GM21737 (cell line): Measurements from ENCODE around the gene XPO6.

Experiments used
- ATAC-seq: cut with Tn5 transposase; IDR thresholded peaks from one replicate; pipeline ENCODE4 v1.9.1; 2021; ENCODE audit warnings: mild to moderate bottlenecking, moderate library complexity; ENCODE audit not compliant: unreplicated experiment

XPO6 gene

DNA sequence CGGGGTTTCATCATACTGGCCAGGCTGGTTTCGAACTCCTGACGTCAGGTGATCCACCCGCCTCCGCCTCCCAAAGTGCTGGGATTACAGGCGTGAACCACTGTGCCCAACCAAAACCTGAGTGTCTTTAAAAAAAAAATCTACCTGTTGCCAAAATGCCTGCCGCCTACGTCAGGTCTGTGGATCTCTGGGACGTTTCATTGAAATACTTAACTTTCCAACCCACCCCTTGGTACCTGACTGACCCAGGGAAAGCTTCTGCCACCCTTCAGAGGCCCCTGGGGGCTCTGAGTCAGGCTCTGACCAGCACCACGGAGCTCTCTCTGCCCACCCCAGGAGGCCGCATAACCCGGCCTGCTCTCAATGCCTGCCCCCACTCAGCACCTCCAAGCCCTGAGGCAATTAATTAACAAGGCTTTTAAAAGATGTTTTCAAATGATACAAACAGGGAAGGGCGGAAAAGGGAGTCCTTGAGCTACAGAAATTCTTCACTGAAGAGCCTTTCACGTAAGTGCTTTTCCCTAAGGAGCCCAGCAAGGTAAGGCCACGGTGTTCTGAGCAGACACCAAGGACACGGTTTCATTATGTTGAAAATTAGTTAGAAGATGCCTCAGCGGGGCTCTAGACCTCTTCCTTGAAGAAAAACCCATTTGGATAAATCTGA is 118.9 kb downstream of the XPO6 start:
- no peak for ATAC-seq

DNA sequence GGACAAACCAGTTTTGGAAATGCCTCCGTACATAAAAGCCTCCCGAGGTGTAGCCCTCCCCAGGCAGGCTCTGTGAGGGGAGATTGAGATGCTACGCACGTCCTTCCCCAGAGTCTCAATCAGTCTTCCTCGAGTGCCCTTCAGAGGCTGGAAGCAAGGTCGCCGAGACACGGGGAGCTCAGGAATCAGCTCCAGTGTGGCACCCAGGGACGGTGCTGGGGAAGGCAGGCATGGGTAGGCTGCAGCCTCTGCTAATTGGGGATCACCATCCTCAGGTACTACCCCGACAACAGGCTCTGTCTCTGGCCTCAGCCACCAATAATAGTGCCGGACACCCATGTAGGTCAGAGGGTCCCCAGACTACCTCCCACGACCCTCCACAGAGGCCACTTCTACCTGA is 120.1 kb downstream of the XPO6 start:
- ATAC-seq: no peak

DNA sequence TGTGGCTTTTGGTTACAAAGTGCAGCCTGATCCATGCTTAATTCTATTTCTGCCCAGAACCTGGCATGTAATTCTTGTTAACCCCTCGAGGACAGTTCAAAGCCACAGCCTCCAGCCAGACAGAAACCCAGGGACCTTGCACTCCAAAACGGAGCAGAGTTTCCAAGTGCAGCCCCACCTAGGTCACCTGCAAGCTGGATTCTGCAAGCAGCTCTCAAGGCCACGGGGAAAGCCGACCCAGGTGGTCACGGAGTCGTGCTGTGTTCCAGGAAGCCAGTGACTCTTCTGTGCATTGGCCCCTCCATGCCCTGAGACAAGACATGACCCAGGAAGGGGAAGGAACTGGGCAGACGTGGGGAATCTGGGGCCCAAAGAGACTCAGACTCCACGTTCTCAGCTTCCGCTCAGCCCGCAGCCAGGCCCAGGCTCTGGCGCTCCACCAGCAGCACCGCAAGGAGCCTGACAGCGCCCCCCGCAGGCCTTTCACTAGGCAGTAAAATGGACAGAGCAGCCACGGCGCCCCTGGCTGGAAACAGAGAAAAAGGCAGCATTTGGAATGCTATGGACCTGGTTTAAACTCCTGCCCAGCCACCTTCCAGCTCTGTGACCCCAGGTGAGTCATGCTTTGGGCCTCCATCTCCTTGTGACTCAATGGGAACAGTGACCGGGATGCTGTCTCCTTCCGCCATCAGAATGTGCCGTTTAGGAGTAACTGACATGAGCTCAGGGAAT is 121.0 kb downstream of the XPO6 start:
- ATAC-seq: no peak

DNA sequence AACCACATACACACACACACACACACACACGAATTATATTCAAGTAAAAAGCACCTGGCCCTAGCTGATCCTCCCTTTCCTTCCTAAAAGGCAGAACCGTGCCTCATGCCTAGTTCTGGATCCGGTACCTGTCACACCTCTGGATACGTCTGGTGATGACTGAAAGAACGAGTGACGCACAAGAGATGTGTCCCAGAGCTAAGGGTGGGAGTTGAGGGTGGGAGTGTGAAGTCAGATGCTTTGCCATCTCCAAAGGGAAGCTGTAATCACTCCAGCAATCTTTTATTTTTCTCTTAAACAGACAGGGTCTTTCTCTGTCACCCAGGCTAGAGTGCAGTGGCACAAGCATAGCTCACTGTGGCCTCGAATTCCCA is 121.8 kb downstream of the XPO6 start:
- no peak for ATAC-seq

DNA sequence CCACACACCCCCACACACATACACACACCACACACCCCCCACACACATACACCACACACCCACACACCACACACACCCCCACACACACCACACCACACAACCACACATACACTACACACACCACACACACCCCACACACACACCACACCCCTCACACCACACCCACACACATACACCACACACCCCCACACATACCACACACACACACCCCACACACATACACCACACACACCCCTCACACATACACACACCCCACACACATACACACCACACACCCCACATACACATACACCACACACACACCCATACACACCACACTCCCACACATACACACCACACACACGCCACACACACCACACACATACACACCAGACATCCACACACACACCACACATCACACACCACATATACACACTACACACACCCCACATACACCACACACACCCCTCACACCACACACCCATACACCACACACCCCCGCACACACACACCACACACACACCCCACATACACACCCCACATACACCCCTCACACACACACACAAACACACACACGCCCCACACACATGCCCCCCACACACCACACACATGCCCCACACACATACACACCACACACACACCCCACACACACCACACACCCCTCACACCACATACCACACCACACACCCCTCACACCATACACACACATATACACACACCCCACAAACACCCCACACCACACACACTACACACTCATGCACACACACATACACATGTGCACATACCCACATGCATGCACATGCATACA is 122.4 kb downstream of the XPO6 start:
- no peak for ATAC-seq

DNA sequence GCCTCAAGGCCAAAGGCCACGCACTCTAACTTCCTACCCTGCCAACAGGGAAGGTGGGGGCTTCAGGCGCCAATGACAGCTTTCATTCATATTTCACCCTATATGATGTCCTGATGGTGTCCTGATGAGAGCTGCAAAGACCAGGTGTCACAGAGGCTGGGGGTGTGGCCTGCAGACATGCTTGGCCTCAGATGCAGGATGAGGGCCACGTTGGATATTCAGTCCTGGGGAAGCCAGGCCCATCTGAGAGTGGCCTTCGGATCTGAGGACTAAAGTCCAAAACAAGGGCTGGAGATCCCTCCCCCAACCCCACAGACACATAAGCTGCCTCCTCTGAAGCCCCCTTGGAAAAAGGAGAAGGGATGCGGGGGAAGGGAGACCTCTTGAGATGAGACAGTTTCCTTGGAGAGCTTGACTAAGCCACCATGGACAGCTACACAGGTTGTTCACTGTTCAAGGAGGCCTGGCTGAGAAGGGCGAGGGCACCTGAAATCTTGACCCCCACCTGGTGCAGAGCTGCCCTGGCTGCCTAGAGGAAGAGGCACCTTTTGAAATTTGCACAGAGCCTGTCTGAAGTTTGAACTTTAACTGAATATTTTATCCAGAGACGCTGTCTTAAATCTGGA is 124.0 kb downstream of the XPO6 start:
- ATAC-seq: no peak

DNA sequence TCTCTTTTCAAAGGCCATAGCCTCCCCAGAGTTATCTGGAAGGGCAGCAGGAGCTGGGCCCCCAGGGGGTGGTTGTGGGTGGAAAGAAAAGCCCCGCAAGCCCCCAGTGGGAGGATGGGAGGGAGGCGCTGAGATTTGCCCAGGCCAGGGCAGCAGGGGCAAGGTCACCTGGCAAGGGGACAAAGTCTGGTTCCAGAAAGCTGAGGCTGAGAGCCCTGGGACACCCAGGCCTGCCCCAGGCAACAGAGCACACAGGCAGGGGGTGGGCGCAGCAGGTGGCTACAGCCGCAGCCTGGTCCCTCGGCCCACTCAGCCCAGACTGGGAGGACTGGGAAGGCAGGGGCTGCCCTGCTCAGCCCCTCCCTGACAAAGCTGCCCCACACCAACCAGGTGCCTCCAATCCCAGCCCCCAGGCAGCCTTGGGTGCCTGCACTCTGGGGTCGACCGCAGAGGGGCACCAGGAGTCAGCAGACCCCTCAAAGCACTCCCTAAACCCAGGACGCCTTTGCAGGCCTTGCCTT is 124.6 kb downstream of the XPO6 start:
- ATAC-seq: no peak

DNA sequence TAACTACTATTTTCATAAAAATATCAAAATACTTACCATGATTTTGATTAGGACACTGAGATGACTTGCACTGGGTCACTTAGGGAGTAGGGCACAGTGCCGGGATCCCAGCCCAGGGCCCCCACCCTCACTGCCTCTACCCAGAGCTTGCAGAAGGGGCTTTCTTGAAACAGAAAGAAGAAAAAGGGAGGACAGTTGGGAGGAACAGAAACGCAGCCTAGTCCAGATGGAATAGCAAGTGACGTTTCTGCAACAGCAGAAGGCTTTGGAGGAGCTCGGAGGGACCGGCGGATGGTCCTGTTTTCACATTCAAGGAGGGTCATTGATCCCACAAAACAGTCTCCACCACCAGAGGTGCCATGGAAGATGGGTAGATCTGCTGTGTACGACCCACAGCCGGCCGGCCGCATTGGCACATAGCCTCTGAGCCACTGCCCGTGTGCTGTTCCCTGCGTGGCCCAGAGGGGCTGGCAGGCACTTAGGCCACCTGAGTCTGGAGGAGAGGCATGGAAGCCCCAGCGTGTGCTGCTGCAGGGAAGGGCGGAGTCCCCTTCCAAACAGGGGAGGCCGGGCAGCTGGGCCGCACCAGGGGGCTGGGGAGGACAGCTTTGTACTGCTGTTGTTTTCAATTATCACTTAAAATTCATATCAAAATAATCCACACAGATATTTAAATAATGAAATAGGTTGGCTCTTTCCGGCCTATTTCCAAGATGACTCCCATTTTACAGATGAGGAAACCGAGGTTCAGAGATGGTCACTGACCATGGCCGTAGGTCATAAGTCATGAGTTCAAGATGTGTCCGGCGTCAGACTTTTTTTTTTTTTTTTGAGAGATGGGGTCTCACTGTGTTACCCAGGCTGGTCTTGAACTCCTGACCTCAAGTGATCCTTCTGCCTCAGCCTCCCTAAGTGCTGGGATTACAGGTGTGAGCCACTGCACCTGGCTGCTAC is 125.3 kb downstream of the XPO6 start:
- ATAC-seq: no peak

DNA sequence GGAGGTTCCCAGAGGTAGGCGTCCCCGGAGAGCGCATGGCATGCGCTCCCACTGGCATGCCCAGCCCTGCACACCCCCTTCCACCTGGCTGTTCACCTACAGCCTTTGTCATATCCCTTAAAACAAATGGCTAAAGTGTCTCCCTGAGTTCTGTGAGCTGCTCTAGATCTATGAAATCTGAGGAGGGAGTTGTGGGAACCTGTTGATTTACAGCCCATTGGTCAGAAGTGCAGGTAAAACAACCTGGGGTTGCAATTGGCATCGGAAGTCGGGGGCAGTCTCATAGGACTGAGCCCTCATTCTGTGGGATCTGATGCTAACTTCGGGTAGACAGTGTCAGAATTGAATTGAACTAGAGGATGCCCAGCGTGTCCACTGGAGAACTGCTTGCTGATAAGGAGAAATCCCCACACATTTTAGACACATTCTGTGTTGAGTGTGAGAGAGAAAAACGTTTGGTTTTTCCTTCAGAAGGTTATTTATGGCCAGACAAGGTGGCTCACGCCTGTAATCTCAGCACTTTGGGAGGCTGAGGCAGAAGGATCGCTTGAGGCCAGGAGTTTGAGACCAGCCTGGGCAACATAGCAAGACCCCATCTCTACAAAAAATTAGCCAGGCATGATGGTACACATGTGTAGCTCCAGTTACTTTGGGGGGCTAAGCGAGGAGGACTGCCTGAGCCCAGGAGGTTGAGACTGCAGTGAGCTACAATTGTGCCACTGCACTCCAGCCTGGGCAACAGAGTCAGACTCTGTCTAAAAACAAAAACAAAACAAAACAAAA is 126.2 kb downstream of the XPO6 start:
- ATAC-seq: no peak

DNA sequence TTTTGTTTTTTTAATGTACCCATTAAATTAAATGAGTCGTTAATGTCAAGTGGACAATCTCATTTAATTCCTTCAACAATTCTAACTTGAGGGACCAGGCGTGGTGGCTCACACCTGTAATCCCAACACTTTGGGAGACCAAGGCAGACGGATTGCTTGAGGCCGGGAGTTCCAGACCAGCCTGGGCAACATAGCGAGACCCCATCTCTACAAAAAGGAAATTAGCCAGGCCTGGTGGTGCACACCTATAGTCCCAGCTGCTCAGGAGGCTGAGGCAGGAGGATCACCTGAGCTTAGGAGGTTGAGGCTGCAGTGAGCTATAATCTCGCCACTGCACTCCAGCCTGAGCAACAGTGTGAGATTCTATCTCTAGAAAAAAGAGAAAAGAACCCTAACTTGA is 127.6 kb downstream of the XPO6 start:
- no peak for ATAC-seq

DNA sequence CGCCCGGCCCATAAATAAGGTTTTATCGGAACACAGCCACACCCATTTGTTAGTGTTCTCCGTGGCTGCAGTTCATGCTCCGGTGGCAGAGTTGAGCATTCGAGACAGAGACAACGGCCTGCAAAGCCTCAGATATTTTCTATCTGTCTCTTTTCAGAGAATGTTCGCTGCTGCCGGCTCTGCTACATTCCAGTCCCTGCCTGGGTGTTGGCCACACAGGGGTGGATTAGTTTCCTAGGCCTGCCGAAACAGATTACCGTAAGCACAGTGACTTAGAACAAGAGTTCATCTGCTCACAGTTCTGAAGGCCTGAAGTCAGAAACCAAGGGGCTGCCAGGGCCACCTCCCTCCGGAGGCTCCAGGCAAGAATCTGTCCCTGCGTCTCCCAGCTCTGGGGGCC is 129.1 kb downstream of the XPO6 start:
- no peak for ATAC-seq

DNA sequence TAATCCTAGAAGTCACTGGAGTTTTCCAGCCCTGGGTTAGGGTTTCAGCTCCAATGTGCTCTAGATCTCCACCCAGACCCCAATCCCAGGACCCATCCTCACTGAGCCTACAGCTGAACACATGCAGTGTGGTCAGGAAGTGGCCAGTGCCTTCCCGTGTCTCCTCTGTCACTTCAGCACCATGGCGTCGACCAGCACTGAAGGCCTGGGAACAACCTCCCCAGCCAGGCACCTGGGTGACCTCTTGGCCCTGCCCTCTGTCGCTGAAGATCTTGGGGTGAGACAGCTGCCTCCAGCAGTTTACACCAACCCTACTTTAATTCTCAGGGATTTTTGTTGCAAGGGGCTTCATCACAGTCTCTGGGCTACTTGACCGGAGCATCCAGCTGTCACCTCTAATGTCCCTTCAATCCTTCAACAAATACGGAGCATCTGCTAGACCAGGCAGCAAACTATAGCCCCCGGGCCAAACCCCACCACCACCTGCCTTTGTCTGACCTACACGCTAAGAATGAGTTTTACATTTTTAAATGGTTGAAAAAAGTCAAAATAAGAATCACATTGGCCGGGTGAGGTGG is 130.3 kb downstream of the XPO6 start:
- no peak for ATAC-seq

DNA sequence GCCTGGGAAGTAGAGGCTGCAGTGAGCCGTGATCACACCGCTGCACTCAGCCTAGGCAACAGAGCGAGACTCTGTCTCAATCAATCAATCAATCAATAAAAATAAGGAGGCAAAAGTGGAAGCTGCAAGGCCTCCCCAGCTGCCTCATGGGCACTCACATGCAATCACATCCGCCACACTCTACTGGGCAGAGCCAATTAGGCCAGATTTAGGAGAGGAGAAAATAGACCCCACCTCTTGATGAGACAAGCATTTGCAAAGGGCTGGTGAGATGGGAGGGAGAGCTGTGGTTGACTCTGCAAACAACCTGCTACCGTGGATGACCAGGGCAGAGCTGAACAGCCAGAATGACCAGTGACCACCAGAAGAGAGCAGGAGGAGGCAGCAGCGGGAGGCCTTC is 133.5 kb downstream of the XPO6 start:
- ATAC-seq: no peak

DNA sequence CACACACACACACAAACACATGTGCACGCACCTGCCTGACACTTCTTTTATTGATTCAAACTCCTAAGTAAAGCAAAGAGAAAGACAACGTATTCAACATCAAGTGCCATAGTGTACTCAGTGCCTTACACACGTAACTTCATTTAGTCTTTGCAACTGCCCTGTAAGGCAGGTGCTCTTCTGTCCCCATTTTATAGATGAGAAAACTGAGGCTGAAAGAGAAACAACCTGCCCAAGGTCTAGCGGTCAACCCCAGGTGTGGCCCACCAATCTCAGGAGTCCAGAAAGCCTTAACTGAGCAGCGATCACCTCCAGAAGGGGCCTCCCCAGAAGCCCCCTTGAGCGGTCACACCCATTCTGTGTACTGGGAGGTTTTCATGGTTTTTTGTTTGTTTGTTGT is 137.9 kb downstream of the XPO6 start:
- no peak for ATAC-seq

DNA sequence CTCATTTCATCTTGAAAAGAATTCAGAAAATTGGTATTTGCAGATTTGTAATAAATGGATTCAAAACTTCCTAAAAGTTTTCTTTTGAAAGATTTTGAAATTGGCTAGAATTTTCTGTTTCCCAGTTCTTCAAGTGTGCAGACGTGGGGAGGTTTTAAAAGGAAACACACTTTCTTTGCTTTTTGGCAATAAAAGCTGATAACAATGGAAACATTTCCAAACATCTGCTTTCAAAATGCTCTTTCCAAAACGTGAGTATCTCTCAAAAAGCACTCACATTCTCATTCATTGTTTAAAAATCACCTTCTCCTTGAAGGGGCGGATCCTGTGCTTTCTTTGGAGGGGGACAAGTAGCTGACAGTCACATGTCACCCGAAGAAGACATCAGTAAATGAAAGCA is 139.7 kb downstream of the XPO6 start:
- no peak for ATAC-seq

DNA sequence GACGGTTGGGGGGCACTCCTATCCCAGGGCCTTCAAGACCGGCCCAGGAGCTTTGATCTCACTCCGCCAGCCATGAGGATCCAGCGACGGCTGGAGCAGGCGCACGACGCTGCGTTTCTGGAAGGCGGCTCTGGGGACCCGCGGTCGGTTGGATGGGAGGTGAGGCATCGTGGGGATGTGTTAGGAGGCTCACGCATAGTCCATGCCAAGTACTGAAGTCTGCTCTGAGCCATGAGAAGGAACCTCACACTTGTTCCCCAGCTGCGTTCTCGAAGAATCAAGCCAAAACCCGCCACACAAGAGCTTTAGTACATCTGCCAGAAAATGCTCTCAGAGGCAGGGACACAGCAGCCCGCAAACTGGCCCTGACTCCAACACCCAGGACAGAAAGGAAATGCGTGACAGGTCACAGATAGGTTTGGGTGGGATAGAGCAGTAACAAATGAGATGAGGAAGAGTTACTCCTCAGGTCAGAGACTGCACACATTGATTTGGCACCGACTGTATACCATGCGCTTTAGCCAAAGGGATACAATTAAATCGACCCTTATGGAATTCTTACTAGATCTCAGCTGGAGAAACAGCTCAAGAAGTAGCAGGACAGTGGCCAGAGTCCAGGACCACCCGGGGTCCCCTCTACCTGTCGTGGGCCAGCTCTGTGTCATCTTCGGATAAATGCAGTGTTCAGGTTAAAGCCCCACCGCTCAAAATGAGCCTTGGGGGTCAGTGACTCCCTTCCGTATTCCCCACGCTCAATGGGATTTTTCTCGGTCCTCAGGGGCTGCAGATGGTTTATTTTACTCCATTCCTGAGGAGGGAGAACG is 141.6 kb downstream of the XPO6 start:
- no peak for ATAC-seq

DNA sequence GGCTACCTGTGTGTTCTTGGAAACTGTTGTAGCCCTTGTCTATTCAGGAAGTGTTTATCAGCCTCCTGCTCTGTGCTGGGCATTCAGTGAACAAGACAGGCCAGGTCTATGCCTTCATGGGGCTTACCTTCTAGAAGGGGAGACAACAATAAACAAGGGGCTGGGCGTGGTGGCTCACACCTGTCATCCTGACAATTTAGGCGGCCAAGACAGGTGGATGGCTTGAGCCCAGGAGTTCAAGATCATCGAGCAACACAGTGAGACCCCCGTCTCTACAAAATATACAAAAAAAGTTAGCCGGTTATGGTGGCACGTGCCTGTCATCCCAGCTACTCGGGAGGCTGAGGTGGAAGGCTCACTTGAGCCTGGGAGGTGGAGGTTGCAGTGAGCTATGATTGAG is 142.8 kb downstream of the XPO6 start:
- no peak for ATAC-seq
